ENCODE data around the gene RAMP1.
A peak's percentile ranks its signal among the peaks of the same experiment; 100 is the strongest.
"Not testable (repeated sequence)": the region's sequence is repeated elsewhere in the genome, so short reads cannot be mapped to it uniquely, and the experiment has no call there.

The RAMP1 gene

GRCh38 chr2:237864444-237864931, 5.1 kb downstream of the RAMP1 start:
- no peak overlapping the region for H3K27ac Mint-ChIP-seq
- H3K27me3 Mint-ChIP-seq (ENCODE audit: low read depth), result peaks cover 44% of the 10 kb centered on the region
- peaks cover 29% of the 10 kb centered on the region for H3K4me1 Mint-ChIP-seq
- no peaks in the 10 kb centered on the region for H3K9me3 Mint-ChIP-seq
- no peak overlapping the region for H3K4me3 Mint-ChIP-seq
- H3K36me3 Mint-ChIP-seq (ENCODE audit: low read depth), result no peaks in the 10 kb centered on the region
- no peak for TF ChIP-seq CTCF (IDR thresholded peaks at IDR 0.05; ENCODE audit: unreplicated experiment in 3 of 3)

- no peak for TF ChIP-seq CTCF (IDR thresholded peaks at IDR 0.05; ENCODE audit: unreplicated experiment in 3 of 3)
- H3K27me3 Mint-ChIP-seq (ENCODE audit: low read depth), result peaks cover 40% of the 10 kb centered on the region
- H3K4me3 Mint-ChIP-seq, result no peak overlapping the region
- H3K9me3 Mint-ChIP-seq, result no peaks in the 10 kb centered on the region
- H3K36me3 Mint-ChIP-seq (ENCODE audit: low read depth), result no peaks in the 10 kb centered on the region
- peak overlapping the region in 2 of 3 experiments; percentile 3 to 46 for H3K27ac Mint-ChIP-seq
- H3K4me1 Mint-ChIP-seq, result peaks cover 28% of the 10 kb centered on the region
Observed at GRCh38 chr2:237864940-237865622, 5.7 kb downstream of the RAMP1 start.

- peaks cover 35% of the 10 kb centered on the region for H3K27me3 Mint-ChIP-seq (ENCODE audit: low read depth)
- H3K4me1 Mint-ChIP-seq, result peaks cover 27% of the 10 kb centered on the region
- no peaks in the 10 kb centered on the region for H3K9me3 Mint-ChIP-seq
- no peak for TF ChIP-seq CTCF (IDR thresholded peaks at IDR 0.05; ENCODE audit: unreplicated experiment in 3 of 3)
- peak overlapping the region in 2 of 3 experiments; percentile 3 to 46 for H3K27ac Mint-ChIP-seq
- H3K4me3 Mint-ChIP-seq, result no peak overlapping the region
- H3K36me3 Mint-ChIP-seq (ENCODE audit: low read depth), result no peaks in the 10 kb centered on the region
Observed at GRCh38 chr2:237865623-237866041, 6.2 kb downstream of the RAMP1 start.

GRCh38 chr2:237866101-237866621, 6.7 kb downstream of the RAMP1 start:
- H3K4me1 Mint-ChIP-seq, result peaks cover 31% of the 10 kb centered on the region
- no peaks in the 10 kb centered on the region for H3K9me3 Mint-ChIP-seq
- H3K27me3 Mint-ChIP-seq (ENCODE audit: low read depth), result peaks cover 32% of the 10 kb centered on the region
- H3K4me3 Mint-ChIP-seq, result no peak overlapping the region
- no peaks in the 10 kb centered on the region for H3K36me3 Mint-ChIP-seq (ENCODE audit: low read depth)
- TF ChIP-seq CTCF (IDR thresholded peaks at IDR 0.05; ENCODE audit: unreplicated experiment in 3 of 3), result no peak
- H3K27ac Mint-ChIP-seq, result peak overlapping the region in 2 of 3 experiments; percentile 3 to 59

- H3K4me3 Mint-ChIP-seq, result no peak overlapping the region
- peaks cover 21% of the 10 kb centered on the region for H3K27me3 Mint-ChIP-seq (ENCODE audit: low read depth)
- TF ChIP-seq CTCF (IDR thresholded peaks at IDR 0.05; ENCODE audit: unreplicated experiment in 3 of 3), result no peak
- no peaks in the 10 kb centered on the region for H3K9me3 Mint-ChIP-seq
- H3K36me3 Mint-ChIP-seq (ENCODE audit: low read depth), result no peaks in the 10 kb centered on the region
- peaks cover 38% of the 10 kb centered on the region for H3K4me1 Mint-ChIP-seq
- no peak overlapping the region for H3K27ac Mint-ChIP-seq
Observed at GRCh38 chr2:237867465-237867864, 8.0 kb downstream of the RAMP1 start.

DNA sequence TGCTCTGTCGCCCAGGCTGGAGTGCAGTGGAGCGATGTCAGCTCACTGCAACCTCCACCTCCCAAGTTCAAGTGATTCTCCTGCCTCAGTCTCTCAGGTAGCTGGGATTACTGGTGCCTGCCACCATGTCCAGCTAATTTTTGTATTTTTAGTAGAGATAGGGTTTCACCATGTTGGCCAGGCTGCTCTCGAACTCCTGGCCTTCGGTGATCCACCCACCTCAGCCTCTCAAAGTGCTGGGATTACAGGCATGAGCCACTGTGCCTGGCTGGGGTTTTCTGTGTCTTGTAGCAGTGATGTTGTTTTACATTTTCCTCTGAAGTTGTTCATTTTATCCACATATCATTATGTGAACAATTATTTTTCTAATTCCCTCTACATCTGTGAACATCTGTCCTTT, 8.7 kb downstream of the RAMP1 start:
- not testable (repeated sequence) for H3K4me3 Mint-ChIP-seq; H3K9me3 Mint-ChIP-seq; H3K36me3 Mint-ChIP-seq (ENCODE audit: low read depth); H3K27ac Mint-ChIP-seq
- Mint-ChIP-seq H3K27me3 (ENCODE audit: low read depth) (peaks cover 19% of the 10 kb centered on the region), H3K4me1 (peaks cover 38% of the 10 kb centered on the region)

Data from nephron (organoid).